22Rv1 (cell line): Measurements from ENCODE around the gene APOBEC2.

Experiments
- H3K27ac ChIP-seq: fragments of 450-650 bp; 2 replicates; pipeline ENCODE4 v1.5.1; 2017
- ZFX ChIP-seq: fragments of 450-650 bp; IDR thresholded peaks from 2 replicates; pipeline ENCODE4 v1.6.1; 2017; ENCODE audit warnings: antibody characterized with exemption, borderline replicate concordance
- TF ChIP-seq, protein P1 (sequence below): fragments of 450-650 bp; IDR thresholded peaks from 2 replicates; pipeline ENCODE4 v1.5.1; 2017; ENCODE audit warnings: mild to moderate bottlenecking

The APOBEC2 gene

DNA sequence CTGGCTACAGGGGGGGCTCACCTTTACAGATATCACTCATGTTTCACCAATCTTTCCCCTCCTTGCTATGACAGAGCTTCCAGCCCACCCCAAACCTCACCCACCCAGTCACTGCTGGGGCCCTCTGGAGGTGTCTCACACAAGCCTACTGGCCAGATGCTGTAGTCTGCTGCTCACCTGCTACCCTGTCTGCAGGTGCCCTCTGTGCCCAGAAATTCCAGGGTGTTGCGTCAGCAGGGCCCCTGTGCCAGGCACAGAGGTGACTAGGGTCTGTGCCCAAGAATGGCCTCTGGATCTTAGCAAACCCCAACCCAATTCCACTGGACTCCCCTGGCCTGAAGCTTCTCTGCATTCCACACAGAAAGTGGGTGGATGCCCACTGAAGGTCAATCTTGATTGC lies 35.3 kb upstream of the APOBEC2 start:
- no peak overlapping the region for H3K27ac ChIP-seq
- TF ChIP-seq, protein P1, sequence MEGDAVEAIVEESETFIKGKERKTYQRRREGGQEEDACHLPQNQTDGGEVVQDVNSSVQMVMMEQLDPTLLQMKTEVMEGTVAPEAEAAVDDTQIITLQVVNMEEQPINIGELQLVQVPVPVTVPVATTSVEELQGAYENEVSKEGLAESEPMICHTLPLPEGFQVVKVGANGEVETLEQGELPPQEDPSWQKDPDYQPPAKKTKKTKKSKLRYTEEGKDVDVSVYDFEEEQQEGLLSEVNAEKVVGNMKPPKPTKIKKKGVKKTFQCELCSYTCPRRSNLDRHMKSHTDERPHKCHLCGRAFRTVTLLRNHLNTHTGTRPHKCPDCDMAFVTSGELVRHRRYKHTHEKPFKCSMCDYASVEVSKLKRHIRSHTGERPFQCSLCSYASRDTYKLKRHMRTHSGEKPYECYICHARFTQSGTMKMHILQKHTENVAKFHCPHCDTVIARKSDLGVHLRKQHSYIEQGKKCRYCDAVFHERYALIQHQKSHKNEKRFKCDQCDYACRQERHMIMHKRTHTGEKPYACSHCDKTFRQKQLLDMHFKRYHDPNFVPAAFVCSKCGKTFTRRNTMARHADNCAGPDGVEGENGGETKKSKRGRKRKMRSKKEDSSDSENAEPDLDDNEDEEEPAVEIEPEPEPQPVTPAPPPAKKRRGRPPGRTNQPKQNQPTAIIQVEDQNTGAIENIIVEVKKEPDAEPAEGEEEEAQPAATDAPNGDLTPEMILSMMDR = no peak
- no peak for TF ChIP-seq ZFX

DNA sequence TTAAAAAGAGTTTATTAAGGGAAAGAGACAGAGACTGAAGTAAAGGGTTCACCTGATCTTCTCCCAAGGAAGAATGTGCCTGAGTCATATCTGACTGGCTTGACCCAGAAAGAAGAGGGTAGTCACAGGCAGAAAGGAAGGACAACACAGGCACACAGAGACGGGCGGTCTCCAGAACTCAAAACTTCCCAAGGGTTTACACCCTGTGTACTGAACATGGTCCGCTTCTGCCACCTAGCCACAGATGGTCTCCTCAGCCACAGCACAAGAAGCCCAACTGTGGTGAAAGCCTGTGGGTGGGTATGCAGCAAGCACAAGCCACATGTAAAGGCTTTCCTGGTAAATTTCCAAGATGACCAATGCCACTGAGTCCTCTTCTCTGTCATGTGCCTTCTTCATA lies 31.2 kb upstream of the APOBEC2 start:
- TF ChIP-seq, protein P1 = peak; percentile 30
- no peak for TF ChIP-seq ZFX
- peak overlapping the region; percentile 58 for H3K27ac ChIP-seq

DNA sequence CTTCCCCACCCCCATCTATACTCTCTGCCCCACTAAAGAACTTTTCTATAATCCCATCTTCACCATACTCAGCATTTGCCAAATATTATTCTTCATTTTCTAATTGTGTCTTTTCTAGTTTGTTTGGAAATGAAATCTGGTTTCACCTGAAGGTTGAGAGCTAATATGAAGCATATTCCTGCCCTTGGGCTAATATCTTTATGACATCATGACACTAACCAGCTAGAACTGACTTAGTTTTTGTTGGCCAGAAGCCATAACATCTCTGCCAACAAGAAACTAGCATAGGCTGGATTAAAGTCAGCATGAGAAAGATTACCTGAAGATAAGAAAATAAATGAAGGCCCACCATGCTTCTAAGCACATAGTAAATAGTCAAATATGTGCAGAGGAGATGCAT lies 30.7 kb upstream of the APOBEC2 start:
- peak overlapping the region; percentile 58 for H3K27ac ChIP-seq
- no peak for TF ChIP-seq ZFX
- TF ChIP-seq, protein P1 = no peak

DNA sequence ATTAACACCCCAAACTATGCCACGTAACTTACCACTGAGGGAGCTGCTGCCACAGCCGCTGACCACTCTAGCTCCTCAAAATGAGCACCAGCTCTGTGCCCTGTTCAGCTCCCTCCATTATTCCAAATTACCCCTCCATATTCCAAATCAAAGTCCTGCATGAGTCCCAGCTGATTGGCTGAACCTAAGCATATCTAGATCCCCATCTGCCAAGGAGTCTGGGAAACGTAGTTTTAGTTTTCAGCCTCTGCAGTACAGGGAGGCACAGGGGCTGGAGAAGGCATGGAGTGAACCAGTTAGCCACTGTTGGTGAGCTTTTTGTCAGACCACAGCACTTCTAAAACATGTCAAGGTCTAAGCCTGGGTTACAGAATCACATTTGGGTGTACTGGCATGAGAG lies 29.9 kb upstream of the APOBEC2 start:
- H3K27ac ChIP-seq = peak overlapping the region; percentile 58

DNA sequence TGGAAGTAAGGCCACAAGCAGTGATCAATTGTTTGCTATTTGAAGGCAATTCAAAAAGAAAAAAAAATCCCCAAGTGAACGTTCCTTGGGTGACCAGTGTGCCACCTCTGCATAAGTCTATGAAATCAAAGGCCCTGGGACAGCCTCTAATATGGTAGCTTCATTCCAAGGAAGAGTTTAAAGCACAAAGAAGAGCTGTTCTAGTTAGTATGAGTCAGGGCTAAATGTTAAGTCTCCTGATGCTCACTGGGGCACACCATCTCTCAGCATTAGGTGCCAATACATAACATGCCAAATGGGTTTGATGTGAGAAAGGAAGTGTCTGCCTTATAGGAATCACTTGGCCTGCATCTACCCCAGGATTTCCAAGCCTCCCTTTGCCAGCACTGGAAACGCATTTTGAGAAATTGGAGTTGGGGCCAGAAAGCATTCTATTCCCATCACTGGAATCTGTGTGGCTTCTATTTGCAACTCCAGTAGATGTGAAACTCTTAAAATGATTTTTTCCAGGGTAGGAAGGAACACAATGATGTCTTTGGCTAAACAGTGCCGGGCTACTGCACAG lies 27.0 kb upstream of the APOBEC2 start:
- H3K27ac ChIP-seq = no peak overlapping the region
- TF ChIP-seq, protein P1 = no peak
- no peak for TF ChIP-seq ZFX

More for the DNA sequence above, 29.9 kb upstream of the APOBEC2 start:
- TF ChIP-seq ZFX = no peak
- TF ChIP-seq, protein P1 = no peak

DNA sequence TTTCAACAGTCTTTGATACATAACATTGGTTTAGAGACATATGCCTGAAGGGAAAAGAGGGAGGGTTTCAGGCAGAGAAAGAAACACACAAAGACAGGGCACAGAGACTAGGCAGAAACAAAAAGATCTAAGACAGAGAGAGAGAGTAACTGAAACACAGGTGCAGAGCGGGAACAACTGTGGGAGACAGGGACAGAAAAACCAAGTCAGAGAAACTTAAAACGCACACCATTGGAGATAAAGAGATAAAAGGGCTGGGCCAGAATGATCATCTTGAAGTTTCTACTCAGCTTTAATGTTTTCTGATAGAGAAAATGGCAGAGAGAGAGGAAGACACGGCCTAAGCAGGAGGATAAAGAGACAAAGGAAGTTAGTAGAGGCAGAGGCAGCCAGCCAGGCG lies 25.8 kb upstream of the APOBEC2 start:
- H3K27ac ChIP-seq = peak overlapping the region; percentile 35

More for the DNA sequence above, 25.8 kb upstream of the APOBEC2 start:
- no peak for TF ChIP-seq ZFX
- TF ChIP-seq, protein P1 = no peak
